ENCODE results near the gene ZNF638.

The ZNF638 gene

GRCh38 chr2:71474744-71475397 is 143.3 kb downstream of the ZNF638 start:
- DNase-seq: no peak

- no peak for DNase-seq
Measured at GRCh38 chr2:71476495-71476894, 144.9 kb downstream of the ZNF638 start.

DNA sequence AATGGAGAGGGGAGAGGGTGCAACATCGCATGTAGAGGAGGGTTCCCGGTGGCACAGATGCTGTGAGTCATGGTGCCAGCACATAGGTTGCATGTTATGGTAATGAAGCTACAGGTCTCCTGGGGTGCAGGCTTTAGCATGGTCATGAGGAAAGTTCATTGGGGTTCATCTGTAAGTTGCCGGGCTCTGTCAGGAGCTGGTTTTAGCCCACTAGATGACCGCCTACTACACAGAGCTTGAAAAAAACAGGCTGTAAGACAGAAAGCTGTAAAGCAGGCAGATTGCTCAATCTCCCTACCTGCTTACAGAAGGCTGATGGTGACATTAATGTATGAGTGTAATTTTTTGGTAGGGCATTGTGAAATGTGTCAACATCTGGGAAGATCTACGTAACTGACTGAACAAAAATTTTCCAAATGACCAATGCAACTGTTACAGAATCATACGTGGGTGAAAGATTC is 145.7 kb downstream of the ZNF638 start:
- no peak for DNase-seq

GRCh38 chr2:71478806-71479205 is 147.2 kb downstream of the ZNF638 start:
- DNase-seq: no peak

DNA sequence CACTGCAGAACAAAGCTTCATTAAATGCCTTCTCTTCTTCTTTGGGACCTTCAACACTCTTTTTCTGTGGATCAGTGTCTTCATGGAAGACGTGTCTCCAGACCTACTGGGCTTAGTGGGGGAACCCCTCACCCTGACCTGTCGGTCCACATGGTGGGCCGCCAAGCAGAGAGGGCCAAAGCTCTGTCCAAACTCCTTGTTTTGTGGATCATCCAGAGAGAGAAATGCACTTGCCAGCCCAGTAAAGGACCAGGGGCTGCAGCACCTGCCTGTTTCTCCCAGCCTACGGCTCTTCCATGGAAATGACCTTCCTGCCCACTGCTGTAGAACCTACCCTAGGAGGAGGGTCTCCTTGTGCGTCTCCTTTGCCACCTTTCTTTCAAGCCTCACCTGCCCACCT is 147.7 kb downstream of the ZNF638 start:
- no peak for DNase-seq

DNA sequence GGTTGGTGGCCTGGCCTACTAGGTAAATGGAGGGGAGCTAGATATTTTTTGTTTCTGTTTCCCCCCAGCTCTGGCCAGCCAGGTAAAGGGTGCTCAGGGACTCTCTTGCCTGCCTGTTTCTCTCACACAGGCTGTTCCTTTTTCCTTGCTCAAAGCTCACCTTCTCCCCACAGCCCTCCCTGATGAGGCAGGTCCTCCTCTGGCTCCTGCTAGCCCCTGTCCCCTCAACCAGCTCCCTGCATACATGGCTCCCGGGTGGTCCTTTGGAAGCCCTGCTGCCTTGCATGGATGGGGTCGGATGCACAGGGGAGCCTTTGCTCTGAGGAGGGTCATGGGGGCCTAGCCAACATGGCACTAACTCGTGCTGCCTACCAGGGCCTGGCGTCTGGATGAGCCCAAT is 149.5 kb downstream of the ZNF638 start:
- no peak for DNase-seq

GRCh38 chr2:71482055-71482454 is 150.5 kb downstream of the ZNF638 start:
- DNase-seq: no peak

GRCh38 chr2:71483246-71483645 is 151.7 kb downstream of the ZNF638 start:
- no peak for DNase-seq

- no peak for DNase-seq
Measured at GRCh38 chr2:71484354-71484753, 152.8 kb downstream of the ZNF638 start.
